Mucosa of descending colon (tissue), 3 donors: ENCODE results near the gene GRIK3. TPM values are rescaled to one million over a fixed set of nuclear protein-coding genes. Genes with fewer than 3 reads are reported as not detected.
A peak's percentile ranks its signal among the peaks of the same experiment; 100 is the strongest.

ENCODE experiments used
- ATAC-seq: fragments of 200-7000 bp; cut with Tn5 transposase; one replicate; pipeline ENCODE4 v1.9.1; 2020; ENCODE audit warnings: mild to moderate bottlenecking, moderate library complexity
- DNase-seq, 3 donors: peaks; one replicate each; pipeline ENCODE4 v3.0.0-alpha.2; 2020
- H3K36me3 ChIP-seq: fragments of 200-600 bp; one replicate; pipeline ENCODE4 v1.8.0; 2021; ENCODE audit warnings: low read depth, mild to moderate bottlenecking
- H3K4me1 ChIP-seq: fragments of 200-600 bp; one replicate; pipeline ENCODE4 v1.8.0; 2021; ENCODE audit warnings: low read depth, mild to moderate bottlenecking
- H3K4me3 ChIP-seq: fragments of 200-600 bp; one replicate; pipeline ENCODE4 v1.8.0; 2021; ENCODE audit warnings: mild to moderate bottlenecking
- H3K9me3 ChIP-seq: fragments of 200-600 bp; one replicate; pipeline ENCODE4 v1.8.0; 2021; ENCODE audit warnings: mild to moderate bottlenecking
- intact Hi-C, 2 donors: fragments of 100-400 bp; cut with DNase I in 1 of 2; cut with micrococcal nuclease in 1 of 2; formaldehyde crosslinking; loops; one replicate each; pipeline versions ENCODE4 v1.11.0 to v1.11.1; 2022; cut with DNase I, micrococcal nuclease
- total RNA-seq, 3 donors: library from RNA; stranded (reverse); fragmentation: NEBNext Ultra II Directional in 2 of 3; extraction: Animal tissue kit (Norgen Biotek cat#: 25700) in 2 of 3; gene quantifications; one replicate each; pipeline versions ENCODE4 v1.2.1 to v1.2.4, GENCODE V29; 2021 to 2023
- TF ChIP-seq, protein P1 (sequence below): fragments of 200-600 bp; IDR thresholded peaks from one replicate; pipeline ENCODE4 v1.8.0; 2022; ENCODE audit warnings: antibody characterized with exemption, mild to moderate bottlenecking
- donor health status: DM: no; HTN: no; CAD: no; lungs with moderate emphysema.
- donor health status: DM: no; HTN: no; CAD: no.
- donor health status: DM: no; HTN: yes; CAD: no.

GRIK3 gene
- total RNA-seq, 3 donors from 2014 or later, result 0.41 to 13.6 (median 1.5) TPM

DNA sequence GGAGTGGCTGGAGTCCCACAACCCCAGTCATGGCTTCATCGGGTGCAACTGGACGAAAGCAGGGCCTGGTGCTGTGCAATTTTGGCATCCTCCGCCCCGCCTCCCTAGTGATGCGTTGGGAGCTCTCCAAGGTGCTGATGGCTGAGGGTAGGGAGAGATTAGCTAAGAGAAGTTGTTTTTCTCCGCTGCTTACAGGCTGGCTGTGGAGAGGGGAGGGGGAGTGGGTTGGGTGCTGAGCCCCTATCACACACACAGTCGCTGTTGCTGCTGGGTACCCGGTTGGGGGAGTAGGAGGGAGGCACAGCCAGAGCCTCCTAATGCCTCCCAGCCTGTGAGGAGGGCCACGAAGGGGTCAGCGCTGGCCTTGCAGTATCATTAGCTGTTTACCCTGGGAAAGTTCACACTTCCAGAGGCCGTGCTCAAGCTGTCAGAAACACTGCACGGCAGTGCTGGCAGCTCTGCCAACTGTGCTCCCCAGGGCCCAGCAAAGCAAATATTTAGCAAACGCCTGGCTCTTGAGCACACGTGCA, 110.0 kb downstream of the GRIK3 start:
- Histone ChIP-seq H3K4me1 (no peaks in the 10 kb centered on the region), H3K9me3 (no peaks in the 10 kb centered on the region), H3K36me3 (no peaks in the 10 kb centered on the region), H3K4me3 (no peak overlapping the region)
- TF ChIP-seq, protein P1, sequence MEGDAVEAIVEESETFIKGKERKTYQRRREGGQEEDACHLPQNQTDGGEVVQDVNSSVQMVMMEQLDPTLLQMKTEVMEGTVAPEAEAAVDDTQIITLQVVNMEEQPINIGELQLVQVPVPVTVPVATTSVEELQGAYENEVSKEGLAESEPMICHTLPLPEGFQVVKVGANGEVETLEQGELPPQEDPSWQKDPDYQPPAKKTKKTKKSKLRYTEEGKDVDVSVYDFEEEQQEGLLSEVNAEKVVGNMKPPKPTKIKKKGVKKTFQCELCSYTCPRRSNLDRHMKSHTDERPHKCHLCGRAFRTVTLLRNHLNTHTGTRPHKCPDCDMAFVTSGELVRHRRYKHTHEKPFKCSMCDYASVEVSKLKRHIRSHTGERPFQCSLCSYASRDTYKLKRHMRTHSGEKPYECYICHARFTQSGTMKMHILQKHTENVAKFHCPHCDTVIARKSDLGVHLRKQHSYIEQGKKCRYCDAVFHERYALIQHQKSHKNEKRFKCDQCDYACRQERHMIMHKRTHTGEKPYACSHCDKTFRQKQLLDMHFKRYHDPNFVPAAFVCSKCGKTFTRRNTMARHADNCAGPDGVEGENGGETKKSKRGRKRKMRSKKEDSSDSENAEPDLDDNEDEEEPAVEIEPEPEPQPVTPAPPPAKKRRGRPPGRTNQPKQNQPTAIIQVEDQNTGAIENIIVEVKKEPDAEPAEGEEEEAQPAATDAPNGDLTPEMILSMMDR, result no peak
- DNase-seq (peak in 2 of 3 donors; percentile 37 to 59), ATAC-seq (peak; percentile 21)
- intact Hi-C loops, result no loop called here

DNA sequence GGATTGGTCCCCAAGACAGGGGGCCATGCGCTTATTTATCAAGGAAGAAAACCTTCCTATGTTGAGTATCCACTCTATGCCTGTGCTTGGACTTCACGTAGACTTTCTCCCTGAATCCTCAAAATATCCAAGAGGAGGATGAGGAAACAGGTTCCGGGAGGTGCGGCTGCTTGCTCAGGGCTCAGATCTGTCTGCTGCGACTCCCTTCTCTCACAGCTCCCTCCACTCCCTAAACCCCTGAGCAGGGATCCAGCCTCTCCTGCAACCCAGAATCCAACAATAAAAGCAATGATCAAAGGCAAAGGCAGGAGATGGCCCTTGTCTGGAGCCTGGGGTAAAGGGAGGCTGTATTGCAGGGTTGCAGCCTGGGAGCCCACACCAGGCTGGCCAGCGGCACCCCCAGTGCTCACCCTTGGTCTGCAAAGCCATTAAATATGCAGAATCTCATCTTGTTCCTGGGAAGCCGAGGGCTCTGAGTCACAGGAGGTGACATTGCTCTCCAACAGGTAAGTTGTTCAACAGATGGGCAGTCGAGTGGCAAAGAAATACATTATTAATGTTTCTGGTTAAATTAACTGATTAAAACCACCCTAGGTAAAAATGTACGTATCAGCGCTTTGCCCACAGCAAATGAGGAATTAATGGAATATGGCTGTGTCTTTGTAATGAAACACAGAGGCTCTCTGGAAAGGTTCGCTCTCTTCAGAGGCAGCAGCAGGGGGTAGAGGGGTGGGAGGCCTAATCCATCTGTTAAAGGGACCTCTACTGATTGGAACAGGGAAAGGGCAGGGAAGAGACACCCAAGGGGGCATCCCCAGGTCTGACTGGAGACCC, 111.5 kb downstream of the GRIK3 start:
- ATAC-seq, result no peak
- Histone ChIP-seq H3K36me3 (no peaks in the 10 kb centered on the region), H3K4me3 (no peak overlapping the region), H3K4me1 (no peaks in the 10 kb centered on the region), H3K9me3 (no peaks in the 10 kb centered on the region)
- no peak for DNase-seq
- intact Hi-C loops, result no loop called here
- TF ChIP-seq, protein P1, result no peak

GRCh38 chr1:36922071-36922470, 112.2 kb downstream of the GRIK3 start:
- Histone ChIP-seq H3K36me3 (no peaks in the 10 kb centered on the region), H3K4me3 (no peak overlapping the region), H3K4me1 (no peaks in the 10 kb centered on the region), H3K9me3 (no peaks in the 10 kb centered on the region)
- no peak for DNase-seq
- TF ChIP-seq, protein P1, result no peak
- no peak for ATAC-seq
- intact Hi-C loops, result no loop called here

- TF ChIP-seq, protein P1, result no peak
- Histone ChIP-seq H3K4me3 (no peak overlapping the region), H3K9me3 (no peaks in the 10 kb centered on the region), H3K36me3 (no peaks in the 10 kb centered on the region), H3K4me1 (no peaks in the 10 kb centered on the region)
- DNase-seq, result no peak
- ATAC-seq, result no peak
- intact Hi-C loops, result no loop called here
Measured at GRCh38 chr1:36920801-36921405, 113.4 kb downstream of the GRIK3 start.

DNA sequence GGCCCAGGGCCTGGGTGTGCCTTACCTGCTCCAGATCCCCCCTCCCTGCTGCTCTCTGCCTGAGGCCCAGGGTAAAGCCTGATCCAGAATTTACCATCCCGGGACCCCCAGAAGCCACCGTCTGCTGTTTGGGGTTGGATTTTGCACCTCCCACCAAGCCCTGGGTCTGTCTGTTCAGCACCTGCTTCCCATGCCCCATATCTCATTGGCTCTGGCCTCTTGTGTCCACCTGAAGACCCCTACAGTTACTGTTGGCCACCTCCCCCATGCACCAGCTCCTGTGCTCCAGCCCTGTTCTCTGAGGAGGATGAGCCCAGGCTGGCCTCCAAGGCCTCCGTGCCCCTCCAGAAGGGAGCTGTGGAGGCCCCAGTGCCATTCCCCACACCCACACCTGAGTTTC, 113.9 kb downstream of the GRIK3 start:
- Histone ChIP-seq H3K4me3 (no peak overlapping the region), H3K4me1 (no peaks in the 10 kb centered on the region), H3K36me3 (no peaks in the 10 kb centered on the region), H3K9me3 (no peaks in the 10 kb centered on the region)
- no peak for ATAC-seq
- TF ChIP-seq, protein P1, result no peak
- intact Hi-C loops, result no loop called here
- no peak for DNase-seq
